NCI-H187 treated with DMSO at 0.1 percent for 48 hours (cell line): ENCODE results near the gene TGFBR3.

ENCODE experiments used
- DNase-seq: peaks from one replicate; lab custom pipeline; 2025; lab: John Stamatoyannopoulos, UW

Gene TGFBR3

DNA sequence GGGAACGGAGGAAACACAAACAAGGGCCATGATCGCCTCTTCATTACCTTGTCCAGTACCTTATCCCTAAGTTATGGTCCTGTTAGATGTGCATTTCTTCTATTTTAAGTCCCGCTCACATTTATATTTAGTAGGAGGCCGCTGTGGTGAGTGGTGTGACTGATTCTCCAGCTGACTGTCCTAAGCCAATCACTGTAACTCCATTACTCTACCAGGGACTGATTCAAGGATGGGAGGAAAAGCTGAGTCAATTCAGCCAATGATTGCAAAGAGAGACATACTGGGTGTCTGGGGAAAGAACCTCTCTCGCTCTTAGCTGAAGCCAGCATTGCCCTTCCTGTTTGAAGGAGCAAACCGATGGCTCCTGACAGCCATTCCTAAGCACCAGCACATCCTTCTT is 59.7 kb downstream of the TGFBR3 start:
- no peak for DNase-seq

DNA sequence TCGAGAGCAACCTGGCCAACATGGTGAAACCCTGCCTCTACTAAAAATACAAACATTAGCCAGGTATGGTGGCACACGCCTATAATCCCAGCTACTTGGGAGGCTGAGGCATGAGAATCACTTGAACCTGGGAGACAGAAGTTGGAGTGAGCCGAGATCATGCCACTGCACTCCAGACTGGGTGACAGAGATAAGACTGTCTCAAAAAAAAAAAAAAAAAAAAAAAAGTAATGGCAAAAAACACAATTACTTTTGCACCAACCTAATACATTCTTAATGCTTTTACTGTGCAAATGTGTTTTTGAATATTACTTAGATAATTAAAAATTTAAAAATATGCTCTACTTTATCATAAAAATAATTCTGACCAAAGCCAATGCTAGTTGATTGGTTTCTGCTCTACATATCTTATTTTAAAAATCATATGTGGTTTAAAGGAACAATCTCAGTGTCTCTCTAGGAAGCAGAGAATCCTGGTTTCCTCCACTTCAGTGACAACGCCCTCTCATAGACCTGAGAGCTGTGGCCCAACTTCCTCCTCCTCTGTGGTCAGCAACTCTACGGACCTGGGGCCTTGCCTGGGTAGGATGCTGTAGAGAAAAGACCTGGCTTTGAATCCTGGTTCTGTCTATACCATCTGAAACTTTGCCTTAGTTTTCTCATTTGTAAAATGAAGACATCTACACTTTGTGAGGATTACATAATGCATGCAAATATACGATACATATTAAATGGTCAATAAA is 64.7 kb downstream of the TGFBR3 start:
- DNase-seq: no peak

DNA sequence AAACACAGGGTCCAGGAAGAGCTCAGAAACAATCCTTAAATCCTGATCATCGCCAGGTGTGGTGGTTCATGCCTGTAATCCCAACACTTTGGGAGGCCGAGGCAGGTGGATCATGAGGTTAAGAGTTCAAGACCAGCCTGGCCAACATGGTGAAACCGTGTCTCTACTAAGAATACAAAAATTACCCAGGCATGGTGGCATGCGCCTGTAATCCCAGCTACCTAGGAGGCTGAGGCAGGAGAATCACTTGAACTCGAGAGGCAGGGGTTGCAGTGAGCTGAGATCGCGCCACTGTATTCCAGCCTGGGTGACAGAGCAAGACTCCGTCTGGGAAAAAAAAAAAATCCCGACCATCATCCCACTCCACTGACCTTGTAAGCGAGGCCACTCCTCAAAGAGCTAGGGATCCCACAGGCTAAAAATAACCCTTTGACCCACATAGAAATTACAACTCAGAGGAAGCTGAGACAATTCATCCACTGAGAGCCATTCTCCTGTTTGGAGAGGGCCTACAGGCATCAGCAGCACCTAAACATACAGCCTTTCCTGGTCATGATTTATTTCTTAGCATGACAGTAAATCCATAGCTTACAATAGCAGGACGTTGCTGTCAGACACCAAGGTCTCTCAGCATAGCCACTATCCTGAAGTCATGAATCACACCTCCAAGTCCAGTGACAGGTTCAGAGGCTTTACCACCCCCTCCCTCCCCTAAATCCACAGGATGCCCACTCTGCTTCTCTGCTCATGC is 66.7 kb downstream of the TGFBR3 start:
- no peak for DNase-seq

DNA sequence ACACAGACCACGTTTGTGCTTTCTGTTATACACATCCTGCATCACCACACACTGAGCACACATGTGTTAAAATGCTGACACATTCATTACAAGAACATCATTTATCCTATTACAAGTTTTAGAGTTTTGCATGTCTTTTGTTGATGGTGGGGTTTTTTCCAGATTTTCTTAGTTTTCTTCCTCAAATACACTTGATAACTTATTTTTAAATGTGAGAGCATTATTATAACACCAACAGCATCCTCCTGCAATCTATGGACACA is 67.3 kb downstream of the TGFBR3 start:
- no peak for DNase-seq

DNA sequence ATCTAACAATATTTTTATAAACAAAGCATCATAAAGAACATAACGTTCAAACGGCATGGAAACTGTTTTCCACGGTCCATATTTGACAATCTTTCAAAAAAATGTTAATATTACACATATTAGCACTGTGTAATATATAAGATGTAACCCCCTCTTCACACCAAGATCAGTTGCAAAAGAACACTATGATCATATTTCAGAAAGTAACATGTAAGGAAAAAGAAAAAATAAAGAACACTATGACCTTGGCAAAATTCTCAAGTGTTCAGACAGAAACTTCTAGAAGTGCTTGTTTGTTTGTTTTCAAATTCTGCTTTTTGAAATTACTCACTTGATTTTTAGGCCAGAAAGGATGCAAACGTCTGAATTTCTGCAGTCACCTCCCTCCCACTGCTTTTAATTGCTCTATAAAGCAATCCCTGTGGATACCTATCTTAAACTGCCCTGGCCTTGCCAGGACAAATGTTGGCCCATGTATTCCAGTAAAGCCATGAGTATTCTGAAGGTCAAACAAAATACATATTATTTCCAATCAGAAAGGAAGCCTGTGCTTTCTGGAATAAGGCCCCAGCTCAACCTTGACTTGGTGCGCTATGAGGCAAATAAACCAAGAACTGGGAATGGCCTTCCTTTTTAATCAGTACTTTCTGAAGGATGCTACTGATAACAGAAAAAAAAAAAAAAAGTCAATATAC is 68.6 kb downstream of the TGFBR3 start:
- DNase-seq: no peak

DNA sequence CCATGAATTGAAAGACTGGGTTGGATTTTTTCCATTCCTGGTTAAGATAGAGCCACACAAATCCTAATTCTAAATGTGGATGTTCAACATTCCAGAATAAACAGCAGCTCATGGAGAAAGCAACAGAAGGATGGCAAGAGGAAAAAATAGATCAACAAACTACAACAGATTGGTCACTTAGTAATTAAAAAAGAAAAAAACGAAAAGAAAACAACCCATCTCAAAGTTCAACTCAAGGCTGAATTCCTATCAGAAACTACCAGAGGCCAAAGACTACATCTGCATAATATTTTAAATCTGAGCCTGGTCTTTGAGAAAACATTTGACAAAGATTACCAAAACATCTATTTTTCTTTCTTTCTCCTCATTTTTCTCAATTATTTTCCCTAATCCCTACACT is 69.9 kb downstream of the TGFBR3 start:
- DNase-seq: no peak

DNA sequence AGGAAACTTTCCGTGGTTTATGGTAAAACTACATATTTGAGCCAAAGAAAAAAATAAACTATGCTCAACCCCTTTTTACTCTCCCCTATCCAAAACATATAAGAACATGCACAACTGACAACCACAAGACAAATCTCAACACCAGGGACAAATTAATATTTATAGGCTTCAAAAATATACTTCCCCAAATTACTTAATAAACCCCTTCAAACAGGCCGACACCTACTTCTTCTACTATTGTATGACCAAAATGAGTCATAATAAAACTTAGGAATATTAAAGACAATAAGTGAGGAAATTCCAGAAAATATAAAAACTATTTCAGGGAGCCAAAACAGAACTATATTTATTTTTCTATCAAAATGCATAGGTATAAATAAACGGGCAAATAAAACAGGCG is 71.5 kb downstream of the TGFBR3 start:
- no peak for DNase-seq

DNA sequence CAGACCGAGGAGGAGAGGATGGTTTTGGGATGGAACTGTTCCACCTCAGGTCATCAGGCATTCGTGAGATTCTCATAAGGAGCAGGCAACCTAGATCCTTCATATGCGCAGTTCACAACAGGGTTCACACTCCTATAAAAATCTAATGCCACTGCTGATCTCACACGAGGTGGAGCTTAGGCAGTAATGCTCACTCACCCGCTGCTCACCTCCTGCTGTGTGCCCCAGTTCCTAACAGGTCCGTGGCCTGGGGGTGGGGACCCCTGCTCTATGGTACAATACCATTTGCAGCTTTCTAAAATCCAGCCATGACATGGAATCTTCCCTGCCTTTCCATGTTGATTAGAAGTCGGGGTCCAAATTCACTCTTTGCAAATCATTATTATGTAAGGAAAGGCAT is 72.1 kb downstream of the TGFBR3 start:
- no peak for DNase-seq

DNA sequence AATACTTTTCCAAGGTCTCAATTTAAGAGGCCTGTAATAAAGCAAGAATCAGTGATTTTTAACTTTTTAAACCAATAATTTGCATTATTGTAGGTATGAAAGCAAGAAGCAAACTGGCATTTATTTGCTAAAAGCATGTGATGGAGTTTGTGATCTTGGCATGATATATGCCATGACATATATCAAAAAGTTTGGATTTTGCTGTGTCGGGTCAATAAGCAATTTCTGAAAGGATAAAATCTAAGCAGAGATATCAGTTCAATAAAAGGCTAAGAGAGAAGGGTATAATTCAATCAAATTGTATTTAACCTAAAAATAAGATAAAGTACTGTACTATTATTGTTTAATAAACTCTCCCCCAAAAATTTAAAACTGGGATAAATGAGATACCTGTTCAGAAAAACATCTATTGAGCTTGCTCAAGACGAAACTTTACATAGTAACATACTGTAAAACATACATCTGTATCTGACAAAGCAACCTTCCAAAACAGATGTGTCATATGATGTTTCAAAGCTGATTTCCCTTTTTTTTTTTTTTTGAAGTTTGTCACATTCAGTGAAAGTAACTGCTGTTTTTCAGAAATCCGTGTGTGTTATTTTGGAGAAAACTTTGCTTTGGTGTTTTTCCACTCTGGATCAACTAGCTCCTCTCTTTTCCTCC is 74.5 kb downstream of the TGFBR3 start:
- no peak for DNase-seq

DNA sequence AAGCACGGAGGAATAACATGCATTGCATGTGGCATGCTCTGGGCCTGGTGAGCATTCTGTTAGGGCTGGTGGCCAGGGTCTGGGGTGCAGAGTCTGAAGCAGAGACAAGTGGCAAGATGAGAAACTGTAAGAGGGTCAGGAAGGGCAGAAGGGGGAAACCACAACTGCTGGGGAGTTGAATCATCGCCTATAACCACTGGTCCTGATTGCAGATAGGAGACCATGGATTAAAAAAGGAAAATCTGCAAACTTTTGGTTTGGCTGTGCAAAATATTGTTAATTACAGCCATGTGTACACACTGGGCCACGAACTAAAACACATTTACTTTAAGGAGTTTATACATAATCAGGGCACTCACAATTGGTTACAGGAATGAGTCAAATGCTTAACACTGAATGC is 76.6 kb downstream of the TGFBR3 start:
- DNase-seq: no peak

DNA sequence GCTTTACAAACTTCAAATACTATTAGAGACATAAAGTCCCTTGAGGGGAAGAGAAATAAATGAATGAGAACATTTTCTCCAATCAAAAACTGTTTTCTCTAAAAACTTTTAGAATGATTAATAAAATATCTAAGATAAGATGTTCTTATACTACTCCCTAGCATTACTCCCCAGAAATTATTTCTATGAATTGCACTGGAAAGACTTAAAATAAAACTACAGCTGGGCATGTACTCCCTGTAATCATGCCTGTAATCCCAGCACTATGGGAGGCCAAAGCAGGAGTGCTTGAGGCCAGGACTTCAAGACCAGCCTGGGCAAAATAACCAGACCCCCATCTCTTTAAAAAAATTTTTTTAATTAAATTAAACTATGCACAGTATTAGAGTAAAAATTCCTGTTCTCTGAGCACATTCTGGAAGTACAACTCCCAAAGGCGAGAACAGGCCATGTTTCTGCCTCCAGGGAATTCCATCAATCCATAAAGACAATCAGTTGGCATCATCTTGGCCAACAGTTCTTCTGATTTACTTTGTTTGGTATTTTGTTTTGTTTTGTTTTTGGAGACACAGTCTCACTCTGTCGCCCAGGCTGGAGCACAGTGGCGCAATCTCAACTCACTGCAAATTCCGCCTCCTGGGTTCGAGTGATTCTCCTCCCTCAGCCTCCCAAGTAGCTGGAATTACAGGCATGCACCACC is 77.9 kb downstream of the TGFBR3 start:
- no peak for DNase-seq

DNA sequence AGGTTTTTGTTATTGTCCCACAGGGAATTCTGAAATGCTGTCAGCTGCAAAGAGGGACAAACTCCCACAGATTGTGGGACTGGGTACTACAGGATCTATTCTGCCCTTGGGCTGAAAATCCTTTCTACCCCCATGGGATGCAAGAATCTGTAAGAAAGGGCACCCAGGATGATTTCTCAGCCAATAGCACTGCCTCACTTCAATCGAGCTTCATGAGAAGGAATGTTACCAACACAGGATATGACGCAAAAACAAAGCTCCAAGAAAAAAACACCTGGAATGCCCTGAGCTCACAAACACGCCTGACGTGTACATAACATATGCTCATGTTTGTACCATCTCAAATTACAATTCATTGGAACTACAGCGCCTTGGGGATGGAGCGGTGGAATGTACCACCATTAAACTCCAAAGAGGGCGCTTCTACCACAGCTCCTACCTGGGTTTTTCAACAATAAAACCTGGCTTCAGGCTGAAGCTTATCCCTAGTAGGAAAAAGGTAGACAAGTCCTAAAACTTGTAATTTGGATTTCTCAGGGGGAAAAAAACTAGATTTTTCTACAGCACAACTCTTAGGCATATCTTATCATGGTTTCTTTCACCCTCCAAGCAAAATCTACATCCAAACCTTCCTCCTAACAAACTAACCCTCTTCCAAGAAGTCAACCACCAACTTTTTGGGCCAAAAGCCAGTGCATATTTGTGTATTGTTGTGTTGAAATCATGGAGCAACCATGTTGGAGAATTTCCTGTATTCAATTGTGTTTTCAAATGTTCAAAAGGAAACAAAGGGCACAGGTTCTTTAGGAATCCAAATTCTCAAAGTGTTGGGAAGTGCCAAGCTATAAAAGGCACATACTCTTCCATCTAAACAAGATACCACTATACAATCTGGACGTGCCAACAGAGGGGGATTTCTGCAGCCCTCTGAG is 78.9 kb downstream of the TGFBR3 start:
- no peak for DNase-seq

DNA sequence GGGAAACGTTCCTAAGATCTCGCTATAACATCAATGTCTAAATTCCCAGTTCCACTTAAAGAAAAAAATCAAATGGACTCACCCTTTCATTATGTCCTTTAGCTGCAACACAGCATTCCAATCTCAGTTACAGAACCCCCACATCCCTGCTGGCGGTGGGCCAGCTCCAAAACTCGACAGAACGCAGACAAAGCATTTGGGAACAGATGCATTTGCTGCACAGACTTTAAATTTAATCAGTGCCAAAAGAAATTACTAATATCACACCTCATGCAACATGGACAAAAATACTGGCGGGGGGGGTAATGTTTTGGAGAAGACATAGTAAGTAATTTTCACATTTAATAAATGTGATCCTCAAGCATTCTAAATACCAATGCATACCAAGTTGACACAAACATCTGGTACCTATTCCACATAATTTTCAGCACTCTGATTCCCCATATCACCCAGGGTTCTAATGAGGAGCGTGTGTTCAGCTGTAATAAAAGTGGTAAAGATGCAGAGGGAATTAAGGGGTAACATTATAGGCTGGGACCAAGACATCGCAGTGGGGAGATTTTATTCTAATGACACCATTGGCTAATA is 79.7 kb downstream of the TGFBR3 start:
- DNase-seq: no peak

DNA sequence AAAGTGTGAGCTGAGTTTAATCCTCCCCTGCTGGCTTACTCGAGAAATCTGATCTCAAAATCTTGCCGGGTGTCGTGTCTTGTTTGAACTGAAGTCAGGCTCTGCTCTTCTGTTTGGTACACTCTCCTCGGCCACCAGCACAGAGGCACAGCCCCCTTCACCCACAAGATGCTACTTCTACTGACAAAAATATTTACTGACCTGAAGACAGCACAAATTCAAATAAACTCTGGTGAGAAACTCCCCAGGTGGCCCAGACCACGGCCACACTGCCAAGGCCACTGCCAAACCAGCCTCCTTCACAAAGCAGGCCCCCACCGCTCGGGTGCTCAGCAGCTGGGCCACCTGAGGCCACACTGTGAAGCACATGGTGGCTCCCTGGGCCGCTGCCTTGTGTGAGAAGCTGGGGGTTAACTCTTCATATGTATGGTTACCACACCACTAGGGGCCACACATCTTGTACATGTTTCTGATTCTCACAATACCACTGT is 80.6 kb downstream of the TGFBR3 start:
- no peak for DNase-seq

DNA sequence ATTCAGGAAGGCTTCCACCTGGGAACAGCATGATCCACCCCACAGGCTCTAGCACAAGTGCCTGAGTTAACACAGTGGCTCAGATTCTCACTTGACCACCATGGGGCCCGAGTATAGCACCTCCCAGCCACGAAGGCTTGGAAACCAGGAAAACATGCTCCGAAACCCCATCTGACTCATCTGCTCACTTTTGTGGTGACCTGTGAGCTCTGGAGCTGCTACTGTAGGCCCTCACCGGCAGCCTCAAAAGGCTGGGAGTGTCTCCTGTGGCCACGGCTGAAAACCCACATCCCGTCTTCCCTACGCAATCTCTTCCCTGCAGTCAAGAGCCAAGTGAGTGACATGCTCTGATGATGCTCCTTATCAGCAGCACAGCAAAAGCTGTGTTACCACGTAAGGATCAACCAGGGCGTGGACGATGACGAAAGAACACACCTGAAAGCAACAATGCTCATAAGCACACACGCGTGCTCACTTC is 81.4 kb downstream of the TGFBR3 start:
- no peak for DNase-seq

DNA sequence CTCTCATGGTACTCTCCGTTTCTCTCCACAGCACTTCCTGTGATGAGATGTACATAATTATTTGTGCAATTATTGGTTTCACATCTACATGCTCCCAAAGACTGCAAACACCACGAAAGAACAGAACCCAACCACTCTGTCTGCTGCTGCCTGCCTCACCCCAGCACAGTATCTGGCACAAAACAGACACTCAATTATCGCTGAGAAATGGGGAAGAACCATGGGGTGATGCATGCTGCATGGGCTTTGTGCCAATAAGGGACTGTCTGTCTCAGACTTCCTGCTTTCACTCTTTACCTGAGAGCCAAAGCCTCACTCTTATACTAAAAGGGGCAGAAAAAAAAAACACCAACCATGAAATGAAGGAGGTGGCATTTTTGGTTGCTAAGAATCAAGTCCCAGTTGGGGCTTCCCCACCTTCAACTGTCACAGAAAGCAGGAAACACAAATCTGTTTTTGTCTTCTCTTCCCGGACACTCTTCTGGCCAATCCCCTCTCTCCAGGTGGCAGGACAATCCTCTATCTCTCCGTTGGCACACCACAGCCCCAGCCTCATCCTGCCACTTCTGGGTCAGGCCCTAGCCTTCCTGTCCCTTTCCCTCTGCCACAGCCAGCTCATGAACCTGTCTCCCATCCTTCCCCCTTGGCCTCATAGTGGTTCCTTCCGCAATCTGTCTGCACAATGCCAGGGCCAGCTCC is 82.0 kb downstream of the TGFBR3 start:
- no peak for DNase-seq

DNA sequence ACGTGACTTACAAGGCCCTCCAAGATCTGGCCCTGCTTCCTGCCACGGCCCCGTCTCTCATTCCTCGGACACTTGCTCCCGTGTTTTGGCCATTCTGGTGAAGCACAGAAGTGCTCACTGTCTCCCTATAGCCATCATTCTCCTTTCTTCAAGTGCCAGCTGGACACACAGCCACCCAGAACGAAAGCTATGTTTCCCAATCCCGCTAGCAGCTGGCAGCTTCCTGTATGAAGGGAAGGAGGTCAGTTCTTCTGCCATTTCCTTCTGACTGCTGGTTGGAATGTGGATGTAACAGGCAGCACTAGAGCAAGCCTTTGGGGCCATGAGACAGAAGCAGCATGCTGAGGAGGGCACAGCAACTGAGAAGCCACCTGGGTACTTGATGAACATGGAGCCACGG is 82.8 kb downstream of the TGFBR3 start:
- no peak for DNase-seq

DNA sequence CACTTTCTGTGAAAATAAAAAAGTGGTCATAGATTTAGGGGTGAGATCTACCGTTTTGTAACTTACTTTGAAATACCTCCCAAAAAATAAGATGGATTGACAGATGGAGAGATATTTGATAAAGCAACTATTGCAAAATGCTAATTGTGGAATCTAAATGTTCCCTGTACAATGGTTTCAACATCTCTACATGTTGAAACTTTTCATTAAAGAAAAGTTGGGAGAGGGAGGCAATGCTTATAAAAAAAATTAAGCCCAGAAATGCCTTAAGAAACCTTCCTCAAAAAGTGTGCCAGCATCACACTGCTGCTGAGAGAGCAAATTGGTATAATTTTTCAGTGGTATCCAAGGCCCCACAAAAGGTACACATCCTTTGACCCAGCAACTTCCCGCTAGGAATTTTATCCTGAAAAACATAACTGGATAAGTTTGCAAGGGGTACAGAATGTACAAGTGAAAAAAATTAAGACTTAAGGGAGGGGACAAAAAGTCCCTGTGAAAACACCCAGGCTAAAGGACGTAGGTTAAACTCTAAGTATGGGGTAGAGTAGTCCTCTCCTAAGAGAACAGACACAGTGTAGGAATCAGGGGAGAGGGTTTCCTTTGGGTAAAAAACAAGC is 84.3 kb downstream of the TGFBR3 start:
- DNase-seq: no peak

DNA sequence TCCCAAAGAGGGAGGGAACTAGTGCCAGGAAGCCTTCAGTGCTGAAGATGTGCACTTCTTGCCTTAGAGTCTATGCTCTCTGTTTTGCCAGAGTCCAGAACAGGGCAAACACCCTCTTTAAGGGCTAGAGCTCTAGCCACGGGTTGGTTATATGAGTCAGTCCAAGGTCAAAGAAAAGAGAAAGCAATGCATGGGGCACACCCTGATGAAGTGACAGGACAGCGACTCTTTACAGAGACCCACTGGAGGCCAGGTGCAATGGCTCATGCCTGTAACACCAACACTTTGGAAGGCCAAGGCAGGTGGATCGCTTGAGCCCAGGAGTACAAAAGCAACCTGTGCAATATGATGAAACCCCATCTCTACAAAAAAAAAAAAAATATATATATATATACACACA is 86.1 kb downstream of the TGFBR3 start:
- no peak for DNase-seq
